A673 (cell line): ENCODE results near the gene DEUP1. TPM values are rescaled to one million over a fixed set of nuclear protein-coding genes. Genes with fewer than 3 reads are reported as not detected.

Experiments used
- BruUV-seq: library from RNA; stranded (reverse); fragments of 400-500 nt; replicated peaks from 2 replicates; lab custom pipeline; 2021; lab: Mats Ljungman, UMichigan
- CTCF ChIA-PET: fragments of 300-600 bp; sonication (Branson Sonifier 250); formaldehyde crosslinking; loops from one replicate; lab custom pipeline; 2022; ENCODE audit warnings: antibody characterized with exemption; lab: Charles Lee
- POLR2A ChIA-PET: fragments of 300-600 bp; sonication (Branson Sonifier 250); formaldehyde crosslinking; loops from one replicate; lab custom pipeline; 2022; ENCODE audit warnings: antibody characterized with exemption; ENCODE audit not compliant: low non-redundant PET; lab: Charles Lee
- DNase-seq: peaks from one replicate; pipeline ENCODE4 v3.0.0-alpha.2; 2015; ENCODE audit warnings: low spot score
- H3K27ac ChIP-seq: fragments of 200-600 bp; sonication (generic); 2 replicates; pipeline ENCODE4 v1.5.1; 2016; ENCODE audit warnings: mixed run types, low read depth, mild to moderate bottlenecking, mixed read lengths, antibody characterized with exemption, low read length; ENCODE audit not compliant: poor library complexity, severe bottlenecking
- H3K27me3 ChIP-seq: fragments of 200-600 bp; sonication (generic); replicated peaks from 2 replicates; pipeline ENCODE4 v1.6.1; 2017; ENCODE audit warnings: mixed run types, low read depth, mild to moderate bottlenecking, mixed read lengths, antibody characterized with exemption, low read length; ENCODE audit not compliant: insufficient read depth, poor library complexity
- H3K36me3 ChIP-seq: fragments of 200-600 bp; sonication (generic); 2 replicates; pipeline ENCODE4 v1.6.1; 2016; ENCODE audit warnings: mixed run types, mild to moderate bottlenecking, mixed read lengths, antibody characterized with exemption, low read length; ENCODE audit not compliant: insufficient read depth, poor library complexity, severe bottlenecking
- H3K4me1 ChIP-seq: fragments of 200-600 bp; sonication (generic); 2 replicates; pipeline ENCODE4 v1.6.1; 2017; ENCODE audit warnings: mixed run types, mild to moderate bottlenecking, mixed read lengths, antibody characterized with exemption, low read length; ENCODE audit not compliant: insufficient read depth, poor library complexity, severe bottlenecking
- H3K4me3 ChIP-seq: fragments of 200-600 bp; sonication (generic); 2 replicates; pipeline ENCODE4 v1.5.1; 2016; ENCODE audit warnings: low read depth, mixed run types, mild to moderate bottlenecking, mixed read lengths, low read length; ENCODE audit not compliant: poor library complexity, severe bottlenecking
- H3K9me3 ChIP-seq: fragments of 200-600 bp; sonication (generic); 2 replicates; pipeline ENCODE4 v1.6.1; 2016; ENCODE audit warnings: mixed run types, low read depth, mild to moderate bottlenecking, mixed read lengths, antibody characterized with exemption, low read length; ENCODE audit not compliant: poor library complexity, severe bottlenecking
- CTCF ChIP-seq: fragments of 300-800, 200-600 bp; sonication (generic); conservative IDR thresholded peaks from 2 replicates; pipeline ENCODE4 v1.5.1; 2017; ENCODE audit warnings: low read depth, mild to moderate bottlenecking, antibody characterized with exemption, low read length, moderate library complexity, mixed read lengths
- EZH2 ChIP-seq: fragments of 200-600 bp; sonication (generic); IDR thresholded peaks from 2 replicates; pipeline ENCODE4 v1.6.1; 2017; ENCODE audit warnings: borderline replicate concordance, low read depth, mild to moderate bottlenecking, mixed read lengths, antibody characterized with exemption, low read length; ENCODE audit not compliant: poor library complexity, severe bottlenecking
- intact Hi-C: fragments of 100-400 bp; cut with micrococcal nuclease; formaldehyde crosslinking; loops from one replicate; pipeline ENCODE4 v1.10.0; 2022; ENCODE audit not compliant: unreplicated experiment
- total RNA-seq: library from RNA; stranded (reverse); gene quantifications from 2 replicates; pipeline ENCODE4 v1.2.3, GENCODE V29; 2021

Gene DEUP1
- total RNA-seq, 1 experiment from 2014 or later: not detected

- Histone ChIP-seq H3K36me3 (no peaks in the 10 kb centered on the region), H3K27ac (no peak overlapping the region), H3K4me3 (no peak overlapping the region), H3K9me3 (no peaks in the 10 kb centered on the region), H3K4me1 (no peaks in the 10 kb centered on the region), H3K27me3 (peaks cover 5% of the 10 kb centered on the region)
- no peak for TF ChIP-seq CTCF
- no peak for TF ChIP-seq EZH2
- CTCF ChIA-PET: no interaction called here
- no TSS peak for BruUV-seq
- POLR2A ChIA-PET: no interaction called here
- DNase-seq: no peak
- intact Hi-C loops: no loop called here
These were observed 62.8 kb downstream of the DEUP1 start for GRCh38 chr11:93393386-93393785.

- BruUV-seq: no TSS peak
- TF ChIP-seq EZH2: no peak
- no peak for TF ChIP-seq CTCF
- H3K4me1 ChIP-seq: no peaks in the 10 kb centered on the region
- no peaks in the 10 kb centered on the region for H3K27me3 ChIP-seq
- no peak overlapping the region for H3K27ac ChIP-seq
- H3K36me3 ChIP-seq: no peaks in the 10 kb centered on the region
- H3K4me3 ChIP-seq: no peak overlapping the region
- ChIA-PET CTCF (no interaction called here), POLR2A (no interaction called here)
- DNase-seq: no peak
- H3K9me3 ChIP-seq: no peaks in the 10 kb centered on the region
- intact Hi-C loops: no loop called here
These were observed 63.9 kb downstream of the DEUP1 start for GRCh38 chr11:93394488-93394887.

- no peak for DNase-seq
These were observed 65.8 kb downstream of the DEUP1 start for GRCh38 chr11:93396316-93396715.

More at GRCh38 chr11:93396316-93396715, 65.8 kb downstream of the DEUP1 start:
- no peaks in the 10 kb centered on the region for H3K4me1 ChIP-seq
- BruUV-seq: no TSS peak
- H3K4me3 ChIP-seq: no peak overlapping the region
- intact Hi-C loops: no loop called here
- ChIA-PET CTCF (no interaction called here), POLR2A (no interaction called here)
- no peaks in the 10 kb centered on the region for H3K36me3 ChIP-seq
- H3K27ac ChIP-seq: no peak overlapping the region
- no peaks in the 10 kb centered on the region for H3K9me3 ChIP-seq
- no peak for TF ChIP-seq CTCF
- no peak for TF ChIP-seq EZH2
- H3K27me3 ChIP-seq: no peaks in the 10 kb centered on the region
